ENCODE results near the gene SETD4. TPM values are rescaled to one million over a fixed set of nuclear protein-coding genes. Genes with fewer than 3 reads are reported as not detected.

SETD4 gene
- total and polyA plus RNA-seq, 3 donors from 2014 or later = 52.3 to 62.7 (median 52.3) TPM

DNA sequence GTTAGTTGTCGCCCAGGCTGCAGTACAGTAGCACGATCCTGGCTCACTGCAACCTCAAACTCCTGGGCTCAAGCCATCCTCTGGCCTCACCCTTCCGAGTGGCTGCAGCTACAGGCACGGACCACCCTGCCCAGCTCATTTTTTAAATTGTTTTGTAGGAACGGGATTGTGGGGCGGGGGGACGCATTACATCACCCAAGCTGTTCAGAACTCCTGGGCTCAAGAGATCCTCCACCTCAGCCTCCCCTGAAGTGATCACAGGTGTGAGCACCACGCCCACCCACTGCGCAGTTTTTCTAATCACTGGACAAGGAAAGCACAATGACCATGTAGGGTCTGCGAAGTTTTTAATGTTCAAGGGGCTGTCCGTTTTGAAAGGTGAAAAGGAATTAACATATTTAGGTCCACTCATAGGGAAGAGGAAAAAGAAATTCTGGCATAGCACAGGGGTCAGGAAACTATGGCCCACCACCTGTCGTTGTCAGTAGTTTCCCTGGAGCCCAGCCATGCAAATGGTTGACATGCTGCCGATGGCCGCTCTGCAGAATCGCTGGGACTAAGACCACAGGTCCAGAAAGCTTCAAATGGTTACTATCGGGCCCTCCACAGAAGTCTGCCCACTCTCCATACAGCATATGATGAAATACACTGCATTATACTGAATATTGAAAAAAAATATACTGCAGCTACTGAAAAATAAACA lies 26.0 kb downstream of the SETD4 start:
- intact Hi-C loops (cut with DNase I; ENCODE audit: low total_unique reads) = no loop called here
- Histone ChIP-seq H3K4me1 (no peaks in the 10 kb centered on the region), H3K9me3 (no peaks in the 10 kb centered on the region), H3K36me3 (ENCODE audit: low read depth, missing control alignments) (no peaks in the 10 kb centered on the region), H3K27me3 (no peaks in the 10 kb centered on the region), H3K4me3 (no peak overlapping the region), H3K27ac (no peak overlapping the region)
- no peak for DNase-seq
- no peak for TF ChIP-seq CTCF (IDR thresholded peaks at IDR 0.05)
- no peak for TF ChIP-seq POLR2A (IDR thresholded peaks at IDR 0.05)
- 86 to 92% methylated on average over 16 of the region's 16 CpGs for WGBS, 2 donors

GRCh38 chr21:36032647-36033406 lies 27.5 kb downstream of the SETD4 start:
- DNase-seq = no peak
- H3K27me3 ChIP-seq = no peaks in the 10 kb centered on the region
- no peak overlapping the region for H3K4me3 ChIP-seq
- H3K4me1 ChIP-seq = no peaks in the 10 kb centered on the region
- 82 to 84% methylated on average over 20 to 28 of the region's 28 CpGs for WGBS, 2 donors
- intact Hi-C loops (cut with DNase I; ENCODE audit: low total_unique reads) = no loop called here
- H3K36me3 ChIP-seq (ENCODE audit: low read depth, missing control alignments) = no peaks in the 10 kb centered on the region
- no peak for TF ChIP-seq CTCF (IDR thresholded peaks at IDR 0.05)
- no peak overlapping the region for H3K27ac ChIP-seq
- no peaks in the 10 kb centered on the region for H3K9me3 ChIP-seq

- Histone ChIP-seq H3K36me3 (ENCODE audit: low read depth, missing control alignments) (no peaks in the 10 kb centered on the region), H3K9me3 (no peaks in the 10 kb centered on the region), H3K27ac (no peak overlapping the region), H3K4me3 (no peak overlapping the region), H3K4me1 (no peaks in the 10 kb centered on the region), H3K27me3 (no peaks in the 10 kb centered on the region)
- no peak for DNase-seq
- intact Hi-C loops (cut with DNase I; ENCODE audit: low total_unique reads) = no loop called here
- TF ChIP-seq POLR2A (IDR thresholded peaks at IDR 0.05) (no peak), CTCF (IDR thresholded peaks at IDR 0.05) (no peak)
- WGBS, 2 donors = 49 to 63% methylated on average over 16 of the region's 16 CpGs
Measured at GRCh38 chr21:36030581-36031189, 29.6 kb downstream of the SETD4 start.

GRCh38 chr21:36029309-36029708 lies 31.0 kb downstream of the SETD4 start:
- TF ChIP-seq POLR2A (IDR thresholded peaks at IDR 0.05) (no peak), CTCF (IDR thresholded peaks at IDR 0.05) (no peak)
- Histone ChIP-seq H3K9me3 (no peaks in the 10 kb centered on the region), H3K4me3 (no peak overlapping the region), H3K4me1 (no peaks in the 10 kb centered on the region), H3K36me3 (ENCODE audit: low read depth, missing control alignments) (no peaks in the 10 kb centered on the region), H3K27me3 (no peaks in the 10 kb centered on the region), H3K27ac (no peak overlapping the region)
- 79 to 92% methylated on average over 8 of the region's 8 CpGs for WGBS, 2 donors
- DNase-seq = no peak
- intact Hi-C loops (cut with DNase I; ENCODE audit: low total_unique reads) = no loop called here
